Measurements from ENCODE around the gene TSPAN18. TPM values are rescaled to one million over a fixed set of nuclear protein-coding genes. Genes with fewer than 3 reads are reported as not detected.

Gene TSPAN18
- total and polyA plus RNA-seq, 10 of the 15 experiments (the other 5 are each of a cell fraction or from before 2014, with no cell fraction given): 0.02 to 0.77 (median 0.13) TPM; not detected in 1

DNA sequence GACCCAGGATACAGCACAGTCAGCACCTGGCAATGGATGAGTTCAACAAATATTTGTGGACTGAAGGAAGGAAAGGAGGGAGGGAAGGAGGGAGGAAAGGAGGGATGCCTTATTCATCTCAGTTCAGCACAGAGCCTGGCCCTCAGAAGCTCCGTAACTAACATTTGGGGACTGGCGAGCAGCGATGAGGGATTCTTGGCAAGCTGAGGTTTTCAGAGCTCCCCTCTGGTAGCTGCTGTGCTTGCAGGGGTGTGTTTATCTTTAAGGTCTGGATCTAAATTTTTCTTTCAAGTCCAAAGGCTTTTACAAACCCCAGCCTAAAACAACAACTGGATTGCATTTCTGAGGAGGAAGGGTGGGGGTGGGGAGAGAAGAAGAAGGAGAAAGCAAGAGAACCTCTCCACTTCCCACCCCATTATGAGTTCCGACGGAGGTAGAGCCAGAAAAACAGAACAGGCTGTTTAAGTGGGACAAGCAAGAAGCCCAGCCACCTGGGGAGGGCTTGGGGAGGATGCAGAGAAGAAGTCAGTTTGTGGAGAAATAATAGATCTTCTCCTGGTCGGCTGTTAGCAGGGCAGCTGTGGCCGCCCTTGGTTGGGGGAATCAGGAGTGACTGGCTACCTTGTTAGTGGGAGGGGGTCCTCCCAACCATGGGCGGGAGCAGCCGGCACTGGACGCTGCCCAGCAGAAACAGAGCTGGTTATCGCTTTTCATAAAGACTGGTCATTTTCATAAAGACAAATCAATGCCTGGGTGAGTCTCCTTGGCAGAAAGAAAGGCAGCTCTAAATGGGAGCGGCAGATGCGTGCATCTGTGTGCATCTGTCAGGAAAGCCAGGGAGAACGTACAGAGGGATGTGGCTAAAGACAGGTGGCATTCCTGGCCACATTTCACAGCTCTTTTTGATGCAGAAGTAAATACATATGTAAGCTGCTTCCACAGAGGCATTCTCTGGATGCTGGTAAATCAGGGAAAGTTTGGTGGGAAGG lies 78.0 kb downstream of the TSPAN18 start:
- intact Hi-C loops (cut with micrococcal nuclease; ENCODE audit: unreplicated experiment): no loop called here
- H3K4me2 ChIP-seq (ENCODE audit: control insufficient read depth, insufficient read depth): no peak overlapping the region
- ChIA-PET SMC1A (ENCODE audit: uncharacterized antibody, unreplicated experiment) (interaction anchor here (1.1 kb wide), 1 partner anchor 13 kb away, joined by 3 read pairs; no protein-coding TSS in a partner anchor), CTCF (interaction anchor here (0.9 kb wide), 1 partner anchor 29 kb away, joined by 3 read pairs; no protein-coding TSS in a partner anchor), POLR2A (no interaction called here), RAD21 (ENCODE audit: unreplicated experiment) (no interaction called here)
- H3K36me3 ChIP-seq (ENCODE audit: control insufficient read depth in 2 of 2, insufficient read depth in 2 of 2, low read length in 1 of 2): no peaks in the 10 kb centered on the region
- no peaks in the 10 kb centered on the region for H4K20me1 ChIP-seq (ENCODE audit: control insufficient read depth, insufficient read depth)
- WGBS (ENCODE audit: insufficient coverage, insufficient replicate concordance, low lambda C conversion rate, missing lambda C conversion rate): 28% methylated on average over 14 of the region's 14 CpGs
- H3K9me3 ChIP-seq (replicated peaks; ENCODE audit: control insufficient read depth, insufficient read depth, low read length): no peaks in the 10 kb centered on the region
- no peak for FAIRE-seq
- DNase-seq (ENCODE audit: low read depth, low spot score): no peak
- BruUV-seq (replicated peaks): no TSS peak
- no peak overlapping the region for H3K27ac ChIP-seq (ENCODE audit: control insufficient read depth, insufficient read depth)
- ATAC-seq: no peak
- H3K79me2 ChIP-seq (ENCODE audit: control insufficient read depth, insufficient read depth, low read length): no peaks in the 10 kb centered on the region
- H3K27me3 ChIP-seq (replicated peaks in 1 of 2; ENCODE audit: control insufficient read depth in 2 of 2, insufficient read depth in 2 of 2, low read length in 1 of 2): no peaks in the 10 kb centered on the region; a peak in 3 of 4 replicates
- in situ Hi-C loops (cut with MboI): no loop called here
- H3K4me1 ChIP-seq (ENCODE audit: control insufficient read depth, insufficient read depth, low read length): no peaks in the 10 kb centered on the region
- no peak for TF ChIP-seq PAX5 (IDR thresholded peaks at IDR 0.05; ENCODE audit: borderline replicate concordance, low read depth, low read length)
- no peak for TF ChIP-seq TCF3 (IDR thresholded peaks at IDR 0.05; ENCODE audit: borderline replicate concordance, insufficient read depth, low read depth, low read length)
- no peak for TF ChIP-seq EGR1 (IDR thresholded peaks at IDR 0.05; ENCODE audit: borderline replicate concordance in 1 of 2, low read depth in 2 of 2, low read length in 2 of 2)
- no peak for TF ChIP-seq HDAC2 (IDR thresholded peaks at IDR 0.05)
- TF ChIP-seq ZNF217 (IDR thresholded peaks at IDR 0.05): no peak
- TF ChIP-seq CREB1 (IDR thresholded peaks at IDR 0.05; ENCODE audit: low read depth): no peak
- TF ChIP-seq NR2F1 (conservative IDR thresholded peaks at IDR 0.05): no peak
- TF ChIP-seq ASH2L (IDR thresholded peaks at IDR 0.05; ENCODE audit: borderline replicate concordance, low read depth): no peak
- TF ChIP-seq HDGF (IDR thresholded peaks at IDR 0.05): no peak
- no peak for TF ChIP-seq TAF1 (IDR thresholded peaks at IDR 0.05; ENCODE audit: borderline replicate concordance, low read depth, low read length)
- no peak for TF ChIP-seq RCOR1 (conservative IDR thresholded peaks at IDR 0.05; ENCODE audit: low read depth, low read length)
- no peak for TF ChIP-seq HCFC1 (IDR thresholded peaks at IDR 0.05; ENCODE audit: low read length)
- TF ChIP-seq, protein P1, sequence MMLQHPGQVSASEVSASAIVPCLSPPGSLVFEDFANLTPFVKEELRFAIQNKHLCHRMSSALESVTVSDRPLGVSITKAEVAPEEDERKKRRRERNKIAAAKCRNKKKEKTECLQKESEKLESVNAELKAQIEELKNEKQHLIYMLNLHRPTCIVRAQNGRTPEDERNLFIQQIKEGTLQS (IDR thresholded peaks at IDR 0.05; ENCODE audit: borderline replicate concordance, extremely low read depth, low read depth, low read length): no peak
- no peak for TF ChIP-seq SMAD1 (IDR thresholded peaks at IDR 0.05; ENCODE audit: low read depth, partially characterized antibody)
- no peak for TF ChIP-seq SUPT20H (IDR thresholded peaks at IDR 0.05; ENCODE audit: borderline replicate concordance, control insufficient read depth, low read depth, low read length)
- no peak for TF ChIP-seq NBN (IDR thresholded peaks at IDR 0.05)
- no peak for TF ChIP-seq SIN3A (IDR thresholded peaks at IDR 0.05; ENCODE audit: low read depth, low read length)
- H3K9ac ChIP-seq (ENCODE audit: control insufficient read depth, insufficient read depth, low read length): no peak overlapping the region
- no peak overlapping the region for H3K4me3 ChIP-seq
- no peak overlapping the region for H2AFZ ChIP-seq (ENCODE audit: control insufficient read depth, low read depth, low read length)
